ENCODE measurements around the gene UPK2. TPM values are rescaled to one million over a fixed set of nuclear protein-coding genes. Genes with fewer than 3 reads are reported as not detected.
A peak's percentile ranks its signal among the peaks of the same experiment; 100 is the strongest.

Gene UPK2
- total and polyA plus RNA-seq, 2 donors, result 0.05 to 2.9 TPM

GRCh38 chr11:118996926-118997626, 41.0 kb downstream of the UPK2 start:
- Histone ChIP-seq H3K4me1 (ENCODE audit: control insufficient read depth in 2 of 2, insufficient read depth in 2 of 2, low read length in 2 of 2) (peaks cover 12 to 22% of the 10 kb centered on the region in 2 donors), H3K27me3 (ENCODE audit: control insufficient read depth in 2 of 2, insufficient read depth in 1 of 2, low read length in 1 of 2) (no peaks in the 10 kb centered on the region), H3K36me3 (ENCODE audit: control insufficient read depth in 2 of 2, insufficient read depth in 2 of 2, low read length in 1 of 2) (peaks cover 8 to 16% of the 10 kb centered on the region in 2 donors), H3K4me3 (ENCODE audit: low read length in 2 of 2) (peak overlapping the region; percentile 83 to 86), H3K9me3 (ENCODE audit: control insufficient read depth in 2 of 2, insufficient read depth in 1 of 2, low read length in 1 of 2) (no peaks in the 10 kb centered on the region), H3K27ac (ENCODE audit: low read depth in 1 of 2, low read length in 1 of 2) (peak overlapping the region; percentile 15 to 53)
- 11% methylated on average over 22 of the region's 22 CpGs for WGBS
- DNase-seq (ENCODE audit: low read depth in 6 of 9, low spot score in 9 of 9), result peak in 3 of 9 donors; percentile 19 to 41 (median 21)

GRCh38 chr11:118997627-118998387, 41.7 kb downstream of the UPK2 start, which contains the start of gene CENATAC:
Gene CENATAC (plus strand): TSS chr11:118998138. CDS start chr11:118998198, 60 bp downstream.
- Histone ChIP-seq H3K27ac (ENCODE audit: low read depth in 1 of 2, low read length in 1 of 2) (peak within 1 kb of the TSS; percentile 15 to 73), H3K9me3 (ENCODE audit: control insufficient read depth in 2 of 2, insufficient read depth in 1 of 2, low read length in 1 of 2) (no peaks in the 10 kb centered on the region), H3K36me3 (ENCODE audit: control insufficient read depth in 2 of 2, insufficient read depth in 2 of 2, low read length in 1 of 2) (peaks cover 15 to 21% of the 10 kb centered on the region in 2 donors), H3K27me3 (ENCODE audit: control insufficient read depth in 2 of 2, insufficient read depth in 1 of 2, low read length in 1 of 2) (no peaks in the 10 kb centered on the region), H3K4me1 (ENCODE audit: control insufficient read depth in 2 of 2, insufficient read depth in 2 of 2, low read length in 2 of 2) (peaks cover 12 to 22% of the 10 kb centered on the region in 2 donors), H3K4me3 (ENCODE audit: low read length in 2 of 2) (peak within 1 kb of the TSS; percentile 83 to 86)
- WGBS, result under 1% methylated on average over 54 of the region's 54 CpGs
- DNase-seq (ENCODE audit: low read depth in 6 of 9, low spot score in 9 of 9), result peak; percentile 78 to 96 (median 90)

- H3K4me1 ChIP-seq (ENCODE audit: control insufficient read depth in 2 of 2, insufficient read depth in 2 of 2, low read length in 2 of 2), result peaks cover 12 to 22% of the 10 kb centered on the region in 2 donors
- no peak for DNase-seq (ENCODE audit: low read depth in 6 of 9, low spot score in 9 of 9)
- 10% methylated on average over 19 of the region's 19 CpGs for WGBS
Observed at GRCh38 chr11:118998388-118998717, 42.3 kb downstream of the UPK2 start.

DNA sequence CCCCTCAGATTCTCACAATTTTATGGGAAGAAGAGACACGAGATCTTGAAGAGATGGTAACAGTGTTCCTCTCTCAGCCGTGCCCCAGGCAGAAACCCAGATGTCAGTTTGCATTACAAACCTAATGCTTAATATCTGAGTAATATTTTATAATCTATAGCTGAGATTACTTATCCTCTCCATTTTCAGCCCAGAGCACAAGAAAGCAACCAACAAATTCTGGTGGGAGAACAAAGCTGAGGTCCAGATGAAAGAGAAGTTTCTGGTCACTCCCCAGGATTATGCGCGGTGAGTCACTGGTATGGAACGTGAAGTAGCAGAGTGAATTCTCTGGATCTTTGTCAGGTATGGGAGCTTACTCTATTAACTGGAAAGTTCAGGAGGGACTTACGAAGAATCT, 42.7 kb downstream of the UPK2 start:
- 89% methylated on average over 6 of the region's 6 CpGs for WGBS
- H3K27me3 ChIP-seq (ENCODE audit: control insufficient read depth in 2 of 2, insufficient read depth in 1 of 2, low read length in 1 of 2), result no peaks in the 10 kb centered on the region
- H3K9me3 ChIP-seq (ENCODE audit: control insufficient read depth in 2 of 2, insufficient read depth in 1 of 2, low read length in 1 of 2), result no peaks in the 10 kb centered on the region
- H3K27ac ChIP-seq (ENCODE audit: low read depth in 1 of 2, low read length in 1 of 2), result peak overlapping the region in 1 of 2 donors; percentile 31
- DNase-seq (ENCODE audit: low read depth in 6 of 9, low spot score in 9 of 9), result no peak
- peaks cover 12 to 22% of the 10 kb centered on the region in 2 donors for H3K4me1 ChIP-seq (ENCODE audit: control insufficient read depth in 2 of 2, insufficient read depth in 2 of 2, low read length in 2 of 2)
- H3K36me3 ChIP-seq (ENCODE audit: control insufficient read depth in 2 of 2, insufficient read depth in 2 of 2, low read length in 1 of 2), result peaks cover 19 to 25% of the 10 kb centered on the region in 2 donors
- peak overlapping the region; percentile 83 to 86 for H3K4me3 ChIP-seq (ENCODE audit: low read length in 2 of 2)

More at GRCh38 chr11:118998388-118998717, 42.3 kb downstream of the UPK2 start:
- no peaks in the 10 kb centered on the region for H3K27me3 ChIP-seq (ENCODE audit: control insufficient read depth in 2 of 2, insufficient read depth in 1 of 2, low read length in 1 of 2)
- H3K9me3 ChIP-seq (ENCODE audit: control insufficient read depth in 2 of 2, insufficient read depth in 1 of 2, low read length in 1 of 2), result no peaks in the 10 kb centered on the region
- peak overlapping the region; percentile 83 to 86 for H3K4me3 ChIP-seq (ENCODE audit: low read length in 2 of 2)
- H3K36me3 ChIP-seq (ENCODE audit: control insufficient read depth in 2 of 2, insufficient read depth in 2 of 2, low read length in 1 of 2), result peaks cover 19 to 25% of the 10 kb centered on the region in 2 donors
- peak overlapping the region in 1 of 2 donors; percentile 73 for H3K27ac ChIP-seq (ENCODE audit: low read depth in 1 of 2, low read length in 1 of 2)

- no peak overlapping the region for H3K27ac ChIP-seq (ENCODE audit: low read depth in 1 of 2, low read length in 1 of 2)
- H3K9me3 ChIP-seq (ENCODE audit: control insufficient read depth in 2 of 2, insufficient read depth in 1 of 2, low read length in 1 of 2), result no peaks in the 10 kb centered on the region
- no peak for DNase-seq (ENCODE audit: low read depth in 6 of 9, low spot score in 9 of 9)
- H3K36me3 ChIP-seq (ENCODE audit: control insufficient read depth in 2 of 2, insufficient read depth in 2 of 2, low read length in 1 of 2), result peaks cover 30 to 34% of the 10 kb centered on the region in 2 donors
- H3K27me3 ChIP-seq (ENCODE audit: control insufficient read depth in 2 of 2, insufficient read depth in 1 of 2, low read length in 1 of 2), result no peaks in the 10 kb centered on the region
- WGBS, result 97% methylated on average over 1 of the region's 1 CpG
- H3K4me3 ChIP-seq (ENCODE audit: low read length in 2 of 2), result no peak overlapping the region
- peaks cover 12 to 22% of the 10 kb centered on the region in 2 donors for H3K4me1 ChIP-seq (ENCODE audit: control insufficient read depth in 2 of 2, insufficient read depth in 2 of 2, low read length in 2 of 2)
Observed at GRCh38 chr11:119000906-119001305, 44.8 kb downstream of the UPK2 start.

GRCh38 chr11:119006656-119007055, 50.6 kb downstream of the UPK2 start:
- Histone ChIP-seq H3K27ac (ENCODE audit: low read depth in 1 of 2, low read length in 1 of 2) (no peak overlapping the region), H3K4me3 (ENCODE audit: low read length in 2 of 2) (no peak overlapping the region), H3K4me1 (ENCODE audit: control insufficient read depth in 2 of 2, insufficient read depth in 2 of 2, low read length in 2 of 2) (no peaks in the 10 kb centered on the region), H3K9me3 (ENCODE audit: control insufficient read depth in 2 of 2, insufficient read depth in 1 of 2, low read length in 1 of 2) (no peaks in the 10 kb centered on the region), H3K27me3 (ENCODE audit: control insufficient read depth in 2 of 2, insufficient read depth in 1 of 2, low read length in 1 of 2) (no peaks in the 10 kb centered on the region), H3K36me3 (ENCODE audit: control insufficient read depth in 2 of 2, insufficient read depth in 2 of 2, low read length in 1 of 2) (peaks cover 51 to 58% of the 10 kb centered on the region in 2 donors)
- DNase-seq (ENCODE audit: low read depth in 6 of 9, low spot score in 9 of 9), result no peak
- 94% methylated on average over 4 of the region's 4 CpGs for WGBS

Other genes starting within 250 kb of the UPK2 start
- gene DDX6, start 165.1 kb upstream of the UPK2 start, total RNA-seq, result 71.1 TPM
- gene DDX6, start 165.1 kb upstream of the UPK2 start, polyA plus RNA-seq, result 54.4 TPM
- 0.57 TPM for gene CXCR5, start 72.4 kb upstream of the UPK2 start, total RNA-seq
- 1.3 TPM for gene CXCR5, start 72.4 kb upstream of the UPK2 start, polyA plus RNA-seq
- 5.1 TPM for gene BCL9L, start 30.4 kb upstream of the UPK2 start, total RNA-seq
- 14.0 TPM for gene BCL9L, start 30.4 kb upstream of the UPK2 start, polyA plus RNA-seq
- 0.19 TPM for gene FOXR1, start 15.5 kb downstream of the UPK2 start, total RNA-seq
- gene FOXR1, start 15.5 kb downstream of the UPK2 start, polyA plus RNA-seq, result not detected
- gene CENATAC, start 41.8 kb downstream of the UPK2 start, total RNA-seq, result 15.5 TPM
- gene CENATAC, start 41.8 kb downstream of the UPK2 start, polyA plus RNA-seq, result 79.1 TPM
- gene RPS25, start 62.0 kb downstream of the UPK2 start, total RNA-seq, result 2,320 TPM
- 4,489 TPM for gene RPS25, start 62.0 kb downstream of the UPK2 start, polyA plus RNA-seq
- 75.9 TPM for gene TRAPPC4, start 62.5 kb downstream of the UPK2 start, total RNA-seq
- 60.4 TPM for gene TRAPPC4, start 62.5 kb downstream of the UPK2 start, polyA plus RNA-seq
- 8.5 TPM for gene SLC37A4, start 74.6 kb downstream of the UPK2 start, total RNA-seq
- 9.5 TPM for gene SLC37A4, start 74.6 kb downstream of the UPK2 start, polyA plus RNA-seq
- gene HYOU1, start 100.9 kb downstream of the UPK2 start, total RNA-seq, result 65.6 TPM
- 35.5 TPM for gene HYOU1, start 100.9 kb downstream of the UPK2 start, polyA plus RNA-seq
- gene VPS11, start 111.5 kb downstream of the UPK2 start, total RNA-seq, result 29.6 TPM
- 51.4 TPM for gene VPS11, start 111.5 kb downstream of the UPK2 start, polyA plus RNA-seq
- 5.4 TPM for gene HMBS, start 128.6 kb downstream of the UPK2 start, total RNA-seq
- gene HMBS, start 128.6 kb downstream of the UPK2 start, polyA plus RNA-seq, result 15.5 TPM
- 9.6 TPM for gene DPAGT1, start 145.6 kb downstream of the UPK2 start, total RNA-seq
- 22.4 TPM for gene DPAGT1, start 145.6 kb downstream of the UPK2 start, polyA plus RNA-seq
- 4.7 TPM for gene C2CD2L, start 151.0 kb downstream of the UPK2 start, total RNA-seq
- 11.1 TPM for gene C2CD2L, start 151.0 kb downstream of the UPK2 start, polyA plus RNA-seq
- gene HINFP, start 165.3 kb downstream of the UPK2 start, total RNA-seq, result 19.5 TPM
- gene HINFP, start 165.3 kb downstream of the UPK2 start, polyA plus RNA-seq, result 24.0 TPM
- gene ABCG4, start 192.8 kb downstream of the UPK2 start, total RNA-seq, result 0.28 TPM
- gene ABCG4, start 192.8 kb downstream of the UPK2 start, polyA plus RNA-seq, result 2.8 TPM
- gene NLRX1, start 212.4 kb downstream of the UPK2 start, total RNA-seq, result 5.1 TPM
- gene NLRX1, start 212.4 kb downstream of the UPK2 start, polyA plus RNA-seq, result 6.5 TPM
- gene NHERF4, start 229.2 kb downstream of the UPK2 start, total RNA-seq, result not detected
- 0.07 TPM for gene NHERF4, start 229.2 kb downstream of the UPK2 start, polyA plus RNA-seq

All from thymus (tissue), 11 donors.